ENCODE measurements around the gene SMIM11. TPM values are rescaled to one million over a fixed set of nuclear protein-coding genes. Genes with fewer than 3 reads are reported as not detected.
"Not testable (repeated sequence)": the region's sequence is repeated elsewhere in the genome, so short reads cannot be mapped to it uniquely, and the experiment has no call there.

Gene SMIM11
- total RNA-seq, 4 donors from 2014 or later, result 3.4 to 14.0 (median 6.3) TPM

DNA sequence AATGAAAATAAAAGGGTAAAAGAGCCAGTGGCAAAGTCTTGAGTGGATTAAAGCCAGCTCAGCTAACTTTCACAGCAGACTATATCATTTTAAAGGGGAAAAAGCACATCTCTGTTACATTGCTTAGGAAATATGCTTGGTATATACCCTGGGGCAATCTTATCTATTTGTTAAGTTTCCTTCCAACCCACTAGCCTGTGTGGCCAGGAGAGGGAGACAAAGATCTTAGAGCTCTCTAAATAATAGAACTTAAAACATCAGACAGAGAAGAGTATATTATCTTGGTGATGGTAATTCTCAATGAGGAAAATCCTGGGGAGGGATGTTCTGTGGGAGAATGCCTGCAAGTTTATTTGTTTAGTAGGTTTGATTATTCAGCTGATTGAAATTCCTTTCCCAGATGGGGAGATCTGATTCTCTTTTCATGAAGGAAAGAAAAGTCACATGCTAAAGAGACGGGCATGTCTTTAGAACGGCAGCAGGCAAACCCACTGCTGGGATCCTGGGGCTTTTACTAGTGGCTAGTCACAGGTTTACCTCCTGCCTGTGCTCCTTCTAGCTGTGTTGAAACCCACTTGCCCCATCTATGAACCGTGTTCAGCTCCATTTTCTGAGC, 7.9 kb upstream of the SMIM11 start:
- Histone ChIP-seq H3K36me3 (no peaks in the 10 kb centered on the region), H3K27me3 (no peaks in the 10 kb centered on the region), H3K9me3 (no peaks in the 10 kb centered on the region), H3K27ac (no peak overlapping the region), H3K4me1 (no peaks in the 10 kb centered on the region), H3K4me3 (no peak overlapping the region)
- peak in 2 of 3 donors; percentile 31 to 66 for DNase-seq
- peak; percentile 13 to 65 (median 56) for TF ChIP-seq CTCF (IDR thresholded peaks at IDR 0.05)
- TF ChIP-seq POLR2A (IDR thresholded peaks at IDR 0.05), result no peak

GRCh38 chr21:34369741-34370140, 5.6 kb upstream of the SMIM11 start:
- TF ChIP-seq POLR2A (IDR thresholded peaks at IDR 0.05) (no peak), CTCF (IDR thresholded peaks at IDR 0.05) (no peak)

GRCh38 chr21:34372321-34372720, 3.0 kb upstream of the SMIM11 start:
- no peaks in the 10 kb centered on the region for H3K4me1 ChIP-seq
- no peak for TF ChIP-seq POLR2A (IDR thresholded peaks at IDR 0.05)
- peak in 1 of 3 donors; percentile 25 for DNase-seq
- H3K4me3 ChIP-seq, result no peak overlapping the region
- H3K27me3 ChIP-seq, result no peaks in the 10 kb centered on the region
- no peaks in the 10 kb centered on the region for H3K9me3 ChIP-seq
- no peak overlapping the region for H3K27ac ChIP-seq
- no peaks in the 10 kb centered on the region for H3K36me3 ChIP-seq

More at GRCh38 chr21:34369741-34370140, 5.6 kb upstream of the SMIM11 start:
- H3K4me3 ChIP-seq, result no peak overlapping the region
- H3K4me1 ChIP-seq, result no peaks in the 10 kb centered on the region
- no peaks in the 10 kb centered on the region for H3K27me3 ChIP-seq
- H3K9me3 ChIP-seq, result no peaks in the 10 kb centered on the region
- no peak overlapping the region for H3K27ac ChIP-seq
- H3K36me3 ChIP-seq, result no peaks in the 10 kb centered on the region
- no peak for DNase-seq

- H3K36me3 ChIP-seq, H3K4me3 ChIP-seq, H3K4me1 ChIP-seq, H3K27me3 ChIP-seq, H3K27ac ChIP-seq, DNase-seq, H3K9me3 ChIP-seq: not testable (repeated sequence)
These were observed 845 bp upstream of the SMIM11 start for GRCh38 chr21:34374462-34374861.

DNA sequence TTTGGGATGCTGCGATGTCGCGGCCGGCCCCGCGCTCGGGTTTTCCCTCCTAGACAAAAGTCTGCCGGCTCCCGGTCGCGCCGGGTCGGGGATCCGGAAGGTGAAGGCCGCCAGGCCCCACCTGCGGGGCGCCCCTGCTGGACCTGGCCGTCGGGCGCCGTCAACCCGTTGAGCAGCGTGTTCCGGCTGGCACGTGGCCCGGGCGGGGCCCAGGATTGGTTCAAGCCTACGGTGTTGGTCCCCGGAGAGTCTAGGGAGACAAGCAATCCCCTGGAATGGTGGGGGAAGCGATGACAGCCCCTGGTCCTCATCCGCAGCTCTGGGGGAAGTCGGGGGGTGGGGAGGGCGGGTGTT, 289 bp downstream of the SMIM11 start:
- H3K4me3 ChIP-seq, H3K9me3 ChIP-seq, DNase-seq, H3K36me3 ChIP-seq, H3K4me1 ChIP-seq, H3K27ac ChIP-seq, H3K27me3 ChIP-seq: not testable (repeated sequence)

DNA sequence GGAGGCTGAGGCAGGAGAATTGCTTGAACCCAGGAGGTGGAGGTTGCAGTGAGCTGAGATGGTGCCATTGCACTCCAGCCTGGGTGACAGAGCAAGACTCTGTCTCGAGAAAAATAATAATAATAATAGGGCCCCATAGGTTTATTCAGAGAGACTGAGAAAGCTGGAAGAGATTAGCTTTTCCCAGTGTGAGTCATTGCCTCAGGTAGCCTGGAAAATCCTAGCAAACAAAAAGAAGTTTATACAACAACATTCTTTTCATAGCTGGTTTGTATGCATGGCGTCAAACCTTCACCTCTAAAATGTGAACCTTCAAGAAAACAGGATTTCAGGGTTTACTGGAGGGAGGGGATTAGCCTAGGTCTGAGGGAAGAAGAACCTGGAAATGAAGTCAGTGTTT, 7.8 kb downstream of the SMIM11 start:
- H3K27me3 ChIP-seq, H3K36me3 ChIP-seq, H3K4me3 ChIP-seq, H3K4me1 ChIP-seq, DNase-seq, H3K27ac ChIP-seq, H3K9me3 ChIP-seq: not testable (repeated sequence)

DNA sequence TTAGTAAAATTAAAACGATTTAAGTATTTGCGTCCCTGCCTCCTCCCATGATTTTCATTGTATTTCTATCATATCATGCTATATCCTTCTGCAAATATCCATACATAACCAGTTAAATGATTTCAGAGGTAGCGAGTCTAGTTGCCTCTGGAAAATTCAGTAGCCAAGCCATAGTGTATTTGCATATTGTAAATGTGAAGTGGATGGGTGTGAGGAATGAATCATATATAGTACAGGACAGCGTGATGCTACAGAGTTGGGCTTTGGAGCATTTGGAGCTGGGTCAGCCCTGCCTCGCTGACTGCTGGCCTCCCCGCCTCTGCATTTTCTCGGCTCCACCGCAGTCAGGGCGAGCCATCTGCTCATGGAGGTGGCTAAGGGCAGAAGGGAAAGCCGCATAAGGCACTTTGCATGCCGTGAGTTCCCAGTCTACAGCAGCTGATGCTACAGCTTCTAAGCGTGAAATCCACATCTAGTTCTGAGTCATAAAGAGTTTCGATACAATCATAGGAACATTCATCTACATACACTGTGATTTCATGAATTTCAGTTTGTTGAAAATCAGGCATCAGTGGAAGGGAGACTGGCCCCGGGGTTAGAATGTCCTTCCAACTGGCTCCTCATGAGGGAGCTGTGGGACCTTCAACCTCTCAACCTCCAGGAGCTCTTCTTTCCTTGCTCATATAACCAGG, 8.6 kb downstream of the SMIM11 start:
- H3K4me3 ChIP-seq, H3K4me1 ChIP-seq, H3K9me3 ChIP-seq, H3K27me3 ChIP-seq, DNase-seq, H3K36me3 ChIP-seq, H3K27ac ChIP-seq: not testable (repeated sequence)

DNA sequence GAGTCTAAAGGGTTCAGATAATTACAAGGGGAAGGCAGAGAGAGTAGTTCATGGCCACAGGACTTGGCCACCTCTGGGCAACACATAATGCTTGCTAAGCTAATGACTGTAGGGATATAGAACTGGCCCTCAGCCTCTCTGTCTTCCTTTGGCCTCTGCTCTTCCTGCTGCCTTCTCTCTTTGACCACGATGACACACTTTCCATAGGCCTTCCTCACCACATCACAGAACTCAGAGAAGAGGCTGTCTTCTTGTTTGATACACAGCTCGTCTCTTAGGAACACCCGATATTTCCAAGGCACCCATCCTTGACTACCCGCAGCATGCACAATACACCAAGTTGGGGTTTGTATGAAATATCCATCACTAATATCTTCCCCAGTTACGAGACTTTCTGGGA, 25.2 kb downstream of the SMIM11 start:
- not testable (repeated sequence) for H3K27me3 ChIP-seq, H3K36me3 ChIP-seq, DNase-seq, H3K4me3 ChIP-seq, H3K27ac ChIP-seq, H3K4me1 ChIP-seq, H3K9me3 ChIP-seq

DNA sequence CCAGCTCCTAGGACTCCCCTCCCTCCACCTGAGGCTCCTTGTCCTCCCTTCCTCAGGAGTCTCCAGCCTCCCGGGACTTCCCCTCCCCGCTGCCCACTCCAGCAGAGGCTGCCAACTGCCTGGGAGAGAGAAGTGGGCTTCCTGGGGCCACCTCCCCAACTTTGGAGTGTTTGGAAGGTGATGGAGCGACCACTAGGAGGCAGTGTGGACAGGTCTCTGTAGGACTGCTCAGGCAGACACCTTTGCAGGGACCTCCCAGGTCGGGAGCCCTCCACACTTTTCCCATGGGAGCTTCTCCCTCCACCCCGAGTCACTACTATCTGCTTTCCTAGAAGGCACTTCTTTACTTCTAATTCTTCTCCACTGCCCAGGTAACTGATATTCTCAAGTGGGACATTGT, 29.4 kb downstream of the SMIM11 start:
- H3K9me3 ChIP-seq, DNase-seq, H3K27ac ChIP-seq, H3K36me3 ChIP-seq, H3K27me3 ChIP-seq, H3K4me3 ChIP-seq, H3K4me1 ChIP-seq: not testable (repeated sequence)

DNA sequence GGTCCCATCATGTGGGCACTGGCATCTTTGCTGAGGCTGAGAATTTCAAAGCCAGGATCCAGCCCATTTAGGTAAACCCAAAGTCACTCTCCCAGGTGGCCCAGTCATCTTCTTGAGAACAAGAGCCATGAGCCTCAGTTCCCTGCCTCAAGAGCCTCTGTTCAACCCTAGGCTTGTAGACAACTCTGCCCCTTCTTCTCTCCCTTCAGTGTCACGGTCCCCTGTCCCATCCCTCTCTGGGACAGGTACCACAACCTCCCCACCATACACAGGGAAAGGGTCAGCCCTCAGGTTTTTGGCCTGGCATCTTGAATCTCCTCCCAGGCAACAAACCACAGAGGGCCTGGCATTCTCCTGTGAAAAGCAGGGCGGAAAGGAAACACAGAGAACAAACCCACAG, 30.4 kb downstream of the SMIM11 start:
- not testable (repeated sequence) for H3K9me3 ChIP-seq, H3K27ac ChIP-seq, H3K4me3 ChIP-seq, DNase-seq, H3K27me3 ChIP-seq, H3K36me3 ChIP-seq, H3K4me1 ChIP-seq

- DNase-seq, H3K4me3 ChIP-seq, H3K4me1 ChIP-seq, H3K27me3 ChIP-seq, H3K27ac ChIP-seq, H3K36me3 ChIP-seq, H3K9me3 ChIP-seq: not testable (repeated sequence)
These were observed 30.8 kb downstream of the SMIM11 start for GRCh38 chr21:34406102-34406501.

DNA sequence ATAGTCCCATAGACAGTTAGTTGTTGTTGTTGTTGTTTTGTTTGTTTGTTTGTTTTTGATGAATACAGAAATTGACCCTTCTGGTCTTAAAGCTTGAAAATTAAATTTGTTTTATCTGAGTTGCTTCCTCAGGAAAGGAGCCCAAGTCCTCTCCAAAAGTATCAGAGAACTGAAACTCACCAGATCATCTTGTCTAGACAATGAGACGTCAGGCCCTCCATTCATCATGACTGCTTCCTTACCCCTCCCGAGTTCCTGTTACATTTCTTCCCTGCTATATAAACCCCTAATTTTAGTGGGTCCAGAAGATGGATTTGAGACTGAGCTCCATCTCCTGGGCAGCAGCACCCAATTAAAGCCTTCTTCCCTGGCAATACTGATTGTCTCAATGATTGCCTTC, 31.4 kb downstream of the SMIM11 start:
- not testable (repeated sequence) for H3K4me3 ChIP-seq, DNase-seq, H3K27ac ChIP-seq, H3K27me3 ChIP-seq, H3K9me3 ChIP-seq, H3K36me3 ChIP-seq, H3K4me1 ChIP-seq

- not testable (repeated sequence) for H3K36me3 ChIP-seq, DNase-seq, H3K4me3 ChIP-seq, H3K9me3 ChIP-seq, H3K27ac ChIP-seq, H3K4me1 ChIP-seq, H3K27me3 ChIP-seq
These were observed 32.0 kb downstream of the SMIM11 start for GRCh38 chr21:34407294-34407693.
